HCT116 (cell line): ENCODE results near the gene ASPHD2. TPM values are rescaled to one million over a fixed set of nuclear protein-coding genes. Genes with fewer than 3 reads are reported as not detected.

Experiments used
- ATAC-seq: fragments of 200-7000 bp; cut with Tn5 transposase; 2 replicates; pipeline ENCODE4 v1.9.1; 2020; ENCODE audit warnings: mild to moderate bottlenecking, moderate library complexity
- BruUV-seq: library from RNA; stranded (reverse); fragments of 400-500 nt; replicated peaks from 2 replicates; lab custom pipeline; 2021; lab: Mats Ljungman, UMichigan
- CTCF ChIA-PET: fragments of 300-600 bp; sonication (Branson Sonifier 250); formaldehyde crosslinking; loops from one replicate; lab custom pipeline; 2021; ENCODE audit warnings: antibody characterized with exemption; lab: Charles Lee
- POLR2A ChIA-PET: fragments of 300-600, 350-600 bp; sonication (Branson Sonifier 250); formaldehyde crosslinking; loops from one replicate; lab custom pipeline; 2021; ENCODE audit warnings: antibody characterized with exemption; lab: Charles Lee
- RAD21 ChIA-PET, 2 experiments: fragments of 300-600 bp; sonication (Branson Sonifier 250); formaldehyde crosslinking; loops; one replicate each; lab custom pipeline; 2023; ENCODE audit warnings: low total read pairs in 2 of 2; ENCODE audit not compliant: uncharacterized antibody in 2 of 2, unreplicated experiment in 2 of 2, low non-redundant PET in 1 of 2; lab: Charles Lee
- DNase-seq: peaks from one replicate; pipeline ENCODE4 v3.0.0-alpha.2; 2010; ENCODE audit warnings: low read depth, low spot score
- H2AFZ ChIP-seq: fragments of 200-600 bp; shearing (Covaris generic), sonication (generic); 2 replicates; pipeline ENCODE4 v1.6.1; 2017; ENCODE audit warnings: low read depth, mixed run types, mixed read lengths, antibody characterized with exemption, low read length; ENCODE audit not compliant: poor library complexity, severe bottlenecking
- H3K27ac ChIP-seq: 2 replicates; pipeline ENCODE4 v1.5.1; 2012; ENCODE audit warnings: low read depth, low read length
- H3K27me3 ChIP-seq: fragments of 200-600 bp; sonication (generic); 2 replicates; pipeline ENCODE4 v1.6.1; 2016; ENCODE audit warnings: mixed run types, low read length, mixed read lengths; ENCODE audit not compliant: insufficient read depth
- H3K36me3 ChIP-seq, 2 experiments: fragments of 200-500 bp in 1 of 2; fragments of 200-600 bp in 1 of 2; sonication (Bioruptor generic) in 1 of 2; sonication (generic) in 1 of 2; 2 replicates each; pipeline versions ENCODE4 v1.5.1 to v1.6.1; 2014 to 2016; ENCODE audit warnings: low read length in 2 of 2, inconsistent platforms in 1 of 2, mixed read lengths in 1 of 2, mixed run types in 1 of 2; ENCODE audit not compliant: insufficient read depth in 2 of 2, control insufficient read depth in 1 of 2
- H3K4me1 ChIP-seq, 2 experiments: fragments of 200-600 bp in 1 of 2; sonication (generic) in 1 of 2; 2 replicates each; pipeline versions ENCODE4 v1.5.1 to v1.6.1; 2012 to 2017; ENCODE audit warnings: low read length in 2 of 2, inconsistent platforms in 1 of 2, mild to moderate bottlenecking in 1 of 2, mixed read lengths in 1 of 2, mixed run types in 1 of 2, moderate library complexity in 1 of 2; ENCODE audit not compliant: insufficient read depth in 2 of 2, control insufficient read depth in 1 of 2
- H3K4me2 ChIP-seq: fragments of 200-600 bp; sonication (generic); 2 replicates; pipeline ENCODE4 v1.6.1; 2017; ENCODE audit warnings: mixed run types, low read length, mixed read lengths
- H3K4me3 ChIP-seq, 2 experiments: fragments of 200-600 bp in 1 of 2; sonication (generic) in 1 of 2; replicated peaks in 1 of 2; 2 replicates each; pipeline ENCODE4 v1.5.1; 2011 to 2016; ENCODE audit warnings: low read length in 2 of 2, control low read depth in 1 of 2, low read depth in 1 of 2, mild to moderate bottlenecking in 1 of 2, mixed read lengths in 1 of 2, mixed run types in 1 of 2
- H3K79me2 ChIP-seq: fragments of 200-600 bp; sonication (generic); 2 replicates; pipeline ENCODE4 v1.6.1; 2017; ENCODE audit warnings: mild to moderate bottlenecking, mixed run types, low read length, moderate library complexity, mixed read lengths; ENCODE audit not compliant: insufficient read depth
- H3K9ac ChIP-seq: fragments of 200-600 bp; sonication (generic); 2 replicates; pipeline ENCODE4 v1.6.1; 2016; ENCODE audit warnings: low read length, mixed read lengths
- H3K9me2 ChIP-seq: fragments of 200-600 bp; sonication (generic), shearing (Covaris generic); 2 replicates; pipeline ENCODE4 v1.6.1; 2017; ENCODE audit warnings: mixed run types, mild to moderate bottlenecking, moderate library complexity; ENCODE audit not compliant: insufficient read depth
- H3K9me3 ChIP-seq, 2 experiments: fragments of 200-500 bp in 1 of 2; fragments of 200-600 bp in 1 of 2; sonication (Bioruptor generic) in 1 of 2; sonication (generic) in 1 of 2; 2 replicates each; pipeline ENCODE4 v1.6.1; 2014 to 2017; ENCODE audit warnings: low read length in 2 of 2, mixed read lengths in 2 of 2, inconsistent platforms in 1 of 2, low read depth in 1 of 2, mild to moderate bottlenecking in 1 of 2, mixed run types in 1 of 2, moderate library complexity in 1 of 2; ENCODE audit not compliant: control insufficient read depth in 1 of 2, insufficient read depth in 1 of 2
- H4K20me1 ChIP-seq: fragments of 200-600 bp; sonication (generic), shearing (Covaris generic); 2 replicates; pipeline ENCODE4 v1.6.1; 2017; ENCODE audit warnings: mixed run types, mild to moderate bottlenecking, moderate library complexity; ENCODE audit not compliant: insufficient read depth
- CEBPB ChIP-seq: IDR thresholded peaks from 2 replicates; pipeline ENCODE4 v1.6.1; 2012; ENCODE audit warnings: low read depth
- CTCF ChIP-seq, 3 experiments: fragments of 200-600 bp in 1 of 3; sonication (generic) in 1 of 3; IDR thresholded peaks in 2 of 3; conservative IDR thresholded peaks in 1 of 3; 2 replicates each; pipeline ENCODE4 v1.5.1; 2012 to 2017; ENCODE audit warnings: low read depth in 2 of 3, low read length in 2 of 3, antibody characterized with exemption in 1 of 3, borderline replicate concordance in 1 of 3, control low read depth in 1 of 3, mild to moderate bottlenecking in 1 of 3, mixed read lengths in 1 of 3, mixed run types in 1 of 3, moderate library complexity in 1 of 3; ENCODE audit not compliant: insufficient read depth in 1 of 3
- JUND ChIP-seq: IDR thresholded peaks from 2 replicates; pipeline ENCODE4 v1.6.1; 2012
- SP1 ChIP-seq: IDR thresholded peaks from 2 replicates; pipeline ENCODE4 v1.6.1; 2012; ENCODE audit warnings: low read depth
- intact Hi-C: fragments of 100-400 bp; cut with micrococcal nuclease; formaldehyde crosslinking; loops from 2 replicates; pipeline ENCODE4 v1.10.0; 2022
- total RNA-seq: library from RNA; stranded (reverse); gene quantifications from one replicate; pipeline ENCODE4 v1.2.1, GENCODE V29; 2021; ENCODE audit not compliant: unreplicated experiment

The ASPHD2 gene
- total RNA-seq, 1 experiment from 2014 or later, result 4.1 TPM

- H3K9me3 ChIP-seq, result no peaks in the 10 kb centered on the region
- no peak for DNase-seq
- ChIA-PET POLR2A (no interaction called here), CTCF (no interaction called here), RAD21 (no interaction called here)
- no peak overlapping the region for H3K4me3 ChIP-seq
- H3K79me2 ChIP-seq, result no peaks in the 10 kb centered on the region
- no TSS peak for BruUV-seq
- no peaks in the 10 kb centered on the region for H3K9me2 ChIP-seq
- H3K4me1 ChIP-seq, result no peaks in the 10 kb centered on the region
- H4K20me1 ChIP-seq, result no peaks in the 10 kb centered on the region
- H3K4me2 ChIP-seq, result no peak overlapping the region
- TF ChIP-seq CTCF (IDR thresholded peaks at IDR 0.05 in 2 of 3, conservative IDR thresholded peaks at IDR 0.05 in 1 of 3; ENCODE audit: borderline replicate concordance in 1 of 3, insufficient read depth in 1 of 3, low read depth in 2 of 3, low read length in 2 of 3) (peak in 2 of 3 experiments; percentile 22 to 36; a peak in 2 of 6 replicates), CEBPB (no peak)
- H3K27me3 ChIP-seq, result peaks cover 9% of the 10 kb centered on the region; the same call in 1 of the 2 replicates
- no peak overlapping the region for H3K27ac ChIP-seq
- H3K9ac ChIP-seq, result no peak overlapping the region
- peak; percentile 67 for ATAC-seq
- intact Hi-C loops, result no loop called here
- no peaks in the 10 kb centered on the region for H3K36me3 ChIP-seq
- no peak overlapping the region for H2AFZ ChIP-seq
Observed at GRCh38 chr22:26393929-26394328, 35.1 kb upstream of the ASPHD2 start.

GRCh38 chr22:26394777-26395176 is 34.3 kb upstream of the ASPHD2 start:
- ChIA-PET CTCF (interaction anchor here (1.4 to 1.8 kb wide), 2 partner anchors 31 to 69 kb away, joined by 3 to 4 read pairs; no protein-coding TSS in a partner anchor), POLR2A (no interaction called here), RAD21 (no interaction called here)
- Histone ChIP-seq H3K4me2 (no peak overlapping the region), H3K4me1 (no peaks in the 10 kb centered on the region), H2AFZ (no peak overlapping the region), H3K27me3 (peaks cover 9% of the 10 kb centered on the region; the same call in 1 of the 2 replicates), H3K9me3 (no peaks in the 10 kb centered on the region), H3K36me3 (no peaks in the 10 kb centered on the region), H3K79me2 (no peaks in the 10 kb centered on the region), H3K27ac (no peak overlapping the region), H4K20me1 (no peaks in the 10 kb centered on the region), H3K9me2 (no peaks in the 10 kb centered on the region), H3K4me3 (no peak overlapping the region), H3K9ac (no peak overlapping the region)
- TF ChIP-seq SP1 (no peak), JUND (no peak), CEBPB (no peak)
- BruUV-seq, result no TSS peak
- intact Hi-C loops, result no loop called here
- ATAC-seq, result no peak
- no peak for DNase-seq
